ENCODE measurements around the gene SUSD5. TPM values are rescaled to one million over a fixed set of nuclear protein-coding genes. Genes with fewer than 3 reads are reported as not detected.

SUSD5 gene
- polyA plus RNA-seq, 1 of the 3 experiments (the other 2 are of a cell fraction): 1.2 TPM

DNA sequence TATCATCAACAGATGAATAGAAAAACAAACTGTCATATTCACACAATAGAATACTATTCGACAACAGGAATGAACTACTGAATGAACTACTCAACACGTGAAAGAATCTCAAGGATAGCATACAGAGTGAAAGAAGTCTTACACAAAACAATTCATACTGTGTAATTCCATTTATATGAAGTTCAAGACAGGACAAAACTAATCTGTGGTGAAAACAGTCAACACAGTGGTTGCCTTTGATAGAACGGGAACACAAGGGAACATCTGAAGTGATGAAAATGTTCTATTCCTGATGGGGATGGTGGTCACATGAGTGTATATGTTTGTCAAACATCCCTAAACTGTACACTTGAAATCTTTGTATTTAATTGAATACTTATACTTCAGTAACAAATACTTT, 2.6 kb upstream of the SUSD5 start (continued):
- no peak for TF ChIP-seq RAD21 (IDR thresholded peaks at IDR 0.05; ENCODE audit: low read length)
- TF ChIP-seq EZH2phosphoT487 (IDR thresholded peaks at IDR 0.05; ENCODE audit: borderline replicate concordance, low read depth): no peak

DNA sequence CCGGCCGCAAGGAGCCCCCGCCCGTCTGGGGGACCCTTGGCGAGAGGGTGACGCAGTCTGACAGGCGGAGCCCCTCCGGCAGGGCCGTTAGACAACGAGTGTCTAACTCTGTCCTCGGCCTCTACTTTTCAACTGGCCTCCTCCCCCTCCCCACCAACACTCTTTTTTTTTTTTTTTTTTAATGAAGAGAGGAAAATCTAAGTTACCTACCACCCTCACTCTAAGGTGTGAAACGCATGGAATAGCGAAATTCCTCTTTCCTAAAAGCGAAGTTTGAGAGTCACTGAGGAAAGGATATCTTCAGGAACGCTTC, 521 bp upstream of the SUSD5 start:
- CTCF ChIA-PET: no interaction called here

More for the DNA sequence above, 521 bp upstream of the SUSD5 start:
- Histone ChIP-seq H2AFZ (ENCODE audit: low read depth) (peak overlapping the region; percentile 65; the same call in 1 of the 2 replicates), H3K36me3 (replicated peaks in 1 of 2; ENCODE audit: control insufficient read depth in 1 of 2, insufficient read depth in 2 of 2, low read length in 1 of 2) (no peaks in the 10 kb centered on the region), H3K4me3 (ENCODE audit: low read depth in 2 of 2, low read length in 1 of 2) (peak overlapping the region; percentile 53 to 73), H3K4me1 (ENCODE audit: control insufficient read depth in 1 of 2, insufficient read depth in 2 of 2, low read depth in 1 of 2, low read length in 1 of 2) (peaks cover 0 to 5% of the 10 kb centered on the region in 2 experiments; a peak in 1 of 4 replicates), H3K4me2 (peak overlapping the region; percentile 87), H3K9me3 (no peaks in the 10 kb centered on the region), H3K9me2 (no peaks in the 10 kb centered on the region), H4K20me1 (ENCODE audit: insufficient read depth) (no peaks in the 10 kb centered on the region), H3K27me3 (ENCODE audit: insufficient read depth) (no peaks in the 10 kb centered on the region), H3K27ac (ENCODE audit: low read depth in 2 of 2, low read length in 1 of 2) (no peak overlapping the region), H3K79me2 (ENCODE audit: insufficient read depth) (no peaks in the 10 kb centered on the region), H3K9ac (peak overlapping the region; percentile 52; the same call in 1 of the 2 replicates), H3F3A (replicated peaks; ENCODE audit: insufficient read depth) (no peaks in the 10 kb centered on the region)
- 18% methylated on average over 11 of the region's 15 CpGs for WGBS (ENCODE audit: low lambda C conversion rate)
- POLR2A ChIA-PET: no interaction called here
- DNase-seq: no peak
- TF ChIP-seq CHD2 (IDR thresholded peaks at IDR 0.05; ENCODE audit: low read length, partially characterized antibody) (no peak), POLR2AphosphoS5 (IDR thresholded peaks at IDR 0.05; ENCODE audit: low read depth, low read length) (no peak), RAD21 (IDR thresholded peaks at IDR 0.05; ENCODE audit: low read length) (no peak), MXI1 (IDR thresholded peaks at IDR 0.05; ENCODE audit: low read depth, low read length) (no peak), GATA2 (CRISPR knock-in tag; IDR thresholded peaks at IDR 0.05) (no peak), TAF1 (IDR thresholded peaks at IDR 0.05; ENCODE audit: borderline replicate concordance, low read depth, low read length) (no peak), ELF1 (IDR thresholded peaks at IDR 0.05) (no peak), NRF1 (IDR thresholded peaks at IDR 0.05; ENCODE audit: low read depth, low read length) (no peak), TEAD4 (IDR thresholded peaks at IDR 0.05; ENCODE audit: borderline replicate concordance, insufficient read depth) (no peak), EZH2phosphoT487 (IDR thresholded peaks at IDR 0.05; ENCODE audit: borderline replicate concordance, low read depth) (no peak), SMC3 (IDR thresholded peaks at IDR 0.05; ENCODE audit: low read depth, low read length) (no peak), FOSL2 (IDR thresholded peaks at IDR 0.05; ENCODE audit: borderline replicate concordance, low read depth) (no peak)
- TF ChIP-seq, protein P1, sequence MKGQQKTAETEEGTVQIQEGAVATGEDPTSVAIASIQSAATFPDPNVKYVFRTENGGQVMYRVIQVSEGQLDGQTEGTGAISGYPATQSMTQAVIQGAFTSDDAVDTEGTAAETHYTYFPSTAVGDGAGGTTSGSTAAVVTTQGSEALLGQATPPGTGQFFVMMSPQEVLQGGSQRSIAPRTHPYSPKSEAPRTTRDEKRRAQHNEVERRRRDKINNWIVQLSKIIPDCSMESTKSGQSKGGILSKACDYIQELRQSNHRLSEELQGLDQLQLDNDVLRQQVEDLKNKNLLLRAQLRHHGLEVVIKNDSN (IDR thresholded peaks at IDR 0.05; ENCODE audit: borderline replicate concordance, low read depth): no peak
- TF ChIP-seq, protein P2, sequence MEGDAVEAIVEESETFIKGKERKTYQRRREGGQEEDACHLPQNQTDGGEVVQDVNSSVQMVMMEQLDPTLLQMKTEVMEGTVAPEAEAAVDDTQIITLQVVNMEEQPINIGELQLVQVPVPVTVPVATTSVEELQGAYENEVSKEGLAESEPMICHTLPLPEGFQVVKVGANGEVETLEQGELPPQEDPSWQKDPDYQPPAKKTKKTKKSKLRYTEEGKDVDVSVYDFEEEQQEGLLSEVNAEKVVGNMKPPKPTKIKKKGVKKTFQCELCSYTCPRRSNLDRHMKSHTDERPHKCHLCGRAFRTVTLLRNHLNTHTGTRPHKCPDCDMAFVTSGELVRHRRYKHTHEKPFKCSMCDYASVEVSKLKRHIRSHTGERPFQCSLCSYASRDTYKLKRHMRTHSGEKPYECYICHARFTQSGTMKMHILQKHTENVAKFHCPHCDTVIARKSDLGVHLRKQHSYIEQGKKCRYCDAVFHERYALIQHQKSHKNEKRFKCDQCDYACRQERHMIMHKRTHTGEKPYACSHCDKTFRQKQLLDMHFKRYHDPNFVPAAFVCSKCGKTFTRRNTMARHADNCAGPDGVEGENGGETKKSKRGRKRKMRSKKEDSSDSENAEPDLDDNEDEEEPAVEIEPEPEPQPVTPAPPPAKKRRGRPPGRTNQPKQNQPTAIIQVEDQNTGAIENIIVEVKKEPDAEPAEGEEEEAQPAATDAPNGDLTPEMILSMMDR (IDR thresholded peaks at IDR 0.05): no peak
- TF ChIP-seq, protein P3, sequence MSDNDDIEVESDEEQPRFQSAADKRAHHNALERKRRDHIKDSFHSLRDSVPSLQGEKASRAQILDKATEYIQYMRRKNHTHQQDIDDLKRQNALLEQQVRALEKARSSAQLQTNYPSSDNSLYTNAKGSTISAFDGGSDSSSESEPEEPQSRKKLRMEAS (IDR thresholded peaks at IDR 0.05; ENCODE audit: low read depth): no peak
- TF ChIP-seq, protein P4, sequence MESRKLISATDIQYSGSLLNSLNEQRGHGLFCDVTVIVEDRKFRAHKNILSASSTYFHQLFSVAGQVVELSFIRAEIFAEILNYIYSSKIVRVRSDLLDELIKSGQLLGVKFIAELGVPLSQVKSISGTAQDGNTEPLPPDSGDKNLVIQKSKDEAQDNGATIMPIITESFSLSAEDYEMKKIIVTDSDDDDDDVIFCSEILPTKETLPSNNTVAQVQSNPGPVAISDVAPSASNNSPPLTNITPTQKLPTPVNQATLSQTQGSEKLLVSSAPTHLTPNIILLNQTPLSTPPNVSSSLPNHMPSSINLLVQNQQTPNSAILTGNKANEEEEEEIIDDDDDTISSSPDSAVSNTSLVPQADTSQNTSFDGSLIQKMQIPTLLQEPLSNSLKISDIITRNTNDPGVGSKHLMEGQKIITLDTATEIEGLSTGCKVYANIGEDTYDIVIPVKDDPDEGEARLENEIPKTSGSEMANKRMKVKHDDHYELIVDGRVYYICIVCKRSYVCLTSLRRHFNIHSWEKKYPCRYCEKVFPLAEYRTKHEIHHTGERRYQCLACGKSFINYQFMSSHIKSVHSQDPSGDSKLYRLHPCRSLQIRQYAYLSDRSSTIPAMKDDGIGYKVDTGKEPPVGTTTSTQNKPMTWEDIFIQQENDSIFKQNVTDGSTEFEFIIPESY (IDR thresholded peaks at IDR 0.05; ENCODE audit: borderline replicate concordance, low read depth): no peak
- TF ChIP-seq, protein P5, sequence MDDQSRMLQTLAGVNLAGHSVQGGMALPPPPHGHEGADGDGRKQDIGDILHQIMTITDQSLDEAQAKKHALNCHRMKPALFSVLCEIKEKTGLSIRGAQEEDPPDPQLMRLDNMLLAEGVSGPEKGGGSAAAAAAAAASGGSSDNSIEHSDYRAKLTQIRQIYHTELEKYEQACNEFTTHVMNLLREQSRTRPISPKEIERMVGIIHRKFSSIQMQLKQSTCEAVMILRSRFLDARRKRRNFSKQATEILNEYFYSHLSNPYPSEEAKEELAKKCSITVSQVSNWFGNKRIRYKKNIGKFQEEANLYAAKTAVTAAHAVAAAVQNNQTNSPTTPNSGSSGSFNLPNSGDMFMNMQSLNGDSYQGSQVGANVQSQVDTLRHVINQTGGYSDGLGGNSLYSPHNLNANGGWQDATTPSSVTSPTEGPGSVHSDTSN (IDR thresholded peaks at IDR 0.05): no peak

Data from SK-N-SH (cell line).